Fibroblast of the conjunctiva (primary cell): ENCODE results near the gene STXBP4.

ENCODE experiments used
- DNase-seq: peaks from one replicate; pipeline ENCODE4 v3.0.0-alpha.2; 2010; ENCODE audit warnings: low read depth

Gene STXBP4, protein sequence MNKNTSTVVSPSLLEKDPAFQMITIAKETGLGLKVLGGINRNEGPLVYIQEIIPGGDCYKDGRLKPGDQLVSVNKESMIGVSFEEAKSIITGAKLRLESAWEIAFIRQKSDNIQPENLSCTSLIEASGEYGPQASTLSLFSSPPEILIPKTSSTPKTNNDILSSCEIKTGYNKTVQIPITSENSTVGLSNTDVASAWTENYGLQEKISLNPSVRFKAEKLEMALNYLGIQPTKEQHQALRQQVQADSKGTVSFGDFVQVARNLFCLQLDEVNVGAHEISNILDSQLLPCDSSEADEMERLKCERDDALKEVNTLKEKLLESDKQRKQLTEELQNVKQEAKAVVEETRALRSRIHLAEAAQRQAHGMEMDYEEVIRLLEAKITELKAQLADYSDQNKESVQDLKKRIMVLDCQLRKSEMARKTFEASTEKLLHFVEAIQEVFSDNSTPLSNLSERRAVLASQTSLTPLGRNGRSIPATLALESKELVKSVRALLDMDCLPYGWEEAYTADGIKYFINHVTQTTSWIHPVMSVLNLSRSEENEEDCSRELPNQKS

GRCh38 chr17:54968262-54968987 is at the start of gene STXBP4, which contains the start of gene COX11:
Gene STXBP4 (plus strand): TSS chr17:54968765. CDS start chr17:54986220, 17,455 bp downstream.
Gene COX11 (minus strand): TSS chr17:54968654. CDS start chr17:54968646, 8 bp downstream.
- DNase-seq: peak; percentile 96

GRCh38 chr17:54919425-54919824 is 49.1 kb upstream of the STXBP4 start:
- DNase-seq: no peak

DNA sequence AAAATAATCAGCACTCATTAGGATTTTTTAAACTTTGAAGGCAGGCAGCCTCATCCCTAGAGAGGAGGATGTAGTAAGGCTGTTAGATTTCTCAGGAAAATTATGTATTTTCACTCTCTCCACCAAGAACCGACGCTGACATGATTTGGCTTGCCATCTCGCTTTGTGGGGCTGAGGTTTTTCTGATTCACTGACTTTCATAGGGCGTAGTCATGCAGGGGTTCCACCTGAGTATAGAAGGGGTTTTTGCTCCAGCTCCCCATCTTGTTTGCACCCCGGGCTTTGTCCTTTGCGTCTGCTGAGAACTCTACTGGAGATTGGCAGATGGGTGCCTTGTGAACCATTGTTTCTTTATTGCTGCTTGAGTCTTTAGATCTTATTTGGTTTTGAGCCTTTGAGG is 47.7 kb upstream of the STXBP4 start:
- no peak for DNase-seq

DNA sequence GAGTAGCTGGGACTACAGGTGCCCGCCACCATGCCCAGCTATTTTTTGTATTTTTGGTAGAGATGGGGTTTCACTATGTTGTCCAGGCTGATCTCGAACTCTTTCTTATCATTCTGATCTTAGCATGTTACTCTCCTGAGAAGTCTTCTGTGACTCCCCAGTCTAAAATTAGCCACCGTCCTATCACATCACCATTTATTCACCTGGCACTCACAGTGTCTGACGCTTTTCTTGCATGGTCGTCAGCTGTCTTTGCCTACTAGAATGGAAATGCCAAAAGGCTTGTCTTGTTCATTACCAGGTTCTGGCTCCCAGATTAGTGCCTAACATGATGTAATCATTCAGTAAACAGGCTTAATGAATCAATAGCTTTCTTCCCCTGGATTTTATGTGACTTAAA is 44.2 kb upstream of the STXBP4 start:
- DNase-seq: no peak

GRCh38 chr17:54927525-54927924 is 41.0 kb upstream of the STXBP4 start:
- DNase-seq: no peak

- DNase-seq: peak; percentile 72
These were observed 35.9 kb upstream of the STXBP4 start for GRCh38 chr17:54932711-54933110.

DNA sequence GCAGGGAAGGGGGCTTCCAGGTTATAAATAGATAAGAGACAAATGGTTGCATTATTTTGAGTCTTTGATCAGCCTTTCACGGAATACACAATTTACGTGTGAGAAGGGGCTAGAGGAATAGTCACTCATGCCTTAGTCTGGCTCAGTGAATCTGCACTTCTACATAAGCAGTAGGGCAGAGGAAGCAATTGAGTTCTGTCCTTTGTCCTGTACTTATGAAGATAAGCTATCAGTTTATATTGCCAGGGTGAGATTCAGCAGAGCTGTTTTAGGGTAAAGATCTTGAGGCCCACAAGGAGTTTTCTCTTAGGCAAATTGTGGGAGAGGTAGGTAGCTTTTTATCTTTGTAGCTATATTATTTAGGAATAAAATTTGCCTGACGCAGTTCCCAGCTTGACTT is 34.6 kb upstream of the STXBP4 start:
- DNase-seq: no peak

GRCh38 chr17:54935471-54935870 is 33.1 kb upstream of the STXBP4 start:
- DNase-seq: no peak

GRCh38 chr17:54937018-54937417 is 31.5 kb upstream of the STXBP4 start:
- no peak for DNase-seq

- DNase-seq: no peak
These were observed 31.1 kb upstream of the STXBP4 start for GRCh38 chr17:54937426-54937825.

GRCh38 chr17:54941285-54941684 is 27.3 kb upstream of the STXBP4 start:
- DNase-seq: no peak

DNA sequence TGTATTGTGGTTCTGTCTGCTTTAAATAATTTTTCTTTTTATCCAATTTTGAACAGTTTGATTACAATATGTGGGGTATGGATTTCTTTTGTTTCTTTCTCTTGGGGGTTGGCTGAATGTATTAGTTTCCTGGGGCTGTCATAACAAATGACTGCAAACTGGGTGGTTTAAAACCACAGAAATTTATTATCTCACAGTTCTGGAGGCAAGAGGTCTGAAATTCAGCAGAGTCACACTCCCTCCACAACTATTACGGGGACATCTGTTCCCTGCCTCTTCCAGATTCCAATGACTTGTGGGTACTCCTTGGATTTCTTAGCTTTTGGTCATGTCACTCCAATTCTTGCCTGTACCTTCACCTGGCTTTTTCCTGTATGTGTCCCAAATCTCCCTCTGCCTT is 23.8 kb upstream of the STXBP4 start:
- no peak for DNase-seq

DNA sequence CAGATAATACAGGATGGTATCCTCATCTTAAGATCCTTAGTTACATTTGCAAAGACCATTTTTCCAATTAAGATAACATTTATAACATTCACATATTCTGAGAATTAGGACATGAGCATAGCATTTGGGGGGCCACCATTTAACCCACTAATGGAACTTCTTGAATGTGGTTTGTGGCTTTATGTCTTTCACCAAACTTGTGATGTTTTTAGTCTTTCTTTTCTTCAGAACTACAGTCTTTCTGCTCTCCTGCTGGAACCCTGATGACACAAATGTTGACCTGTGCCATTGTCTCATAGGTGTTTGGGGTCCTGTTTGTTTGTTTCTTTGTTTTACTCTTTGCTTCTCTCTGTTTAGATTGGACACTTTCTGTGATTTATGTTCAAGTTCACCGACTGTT is 23.3 kb upstream of the STXBP4 start:
- DNase-seq: no peak

- no peak for DNase-seq
These were observed 22.9 kb upstream of the STXBP4 start for GRCh38 chr17:54945671-54946070.

DNA sequence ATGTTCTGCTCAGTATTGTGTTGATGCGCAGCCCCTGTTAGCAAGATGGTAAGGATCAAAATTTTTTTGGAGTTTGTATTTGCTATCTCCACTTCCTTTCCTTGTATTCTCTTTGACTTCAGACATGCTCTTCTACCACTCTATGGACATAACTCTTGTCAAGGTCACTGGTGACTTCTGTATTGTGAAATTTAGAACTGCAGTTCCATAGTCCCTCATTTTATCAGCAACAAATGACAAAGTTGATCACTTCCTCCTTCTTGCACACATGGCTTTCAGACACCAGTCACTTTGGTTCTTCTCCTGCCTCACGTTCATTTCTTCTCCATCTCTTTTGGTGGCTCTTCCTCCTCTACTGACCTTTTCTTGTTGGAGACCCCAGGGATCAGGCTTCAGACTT is 21.2 kb upstream of the STXBP4 start:
- DNase-seq: no peak

DNA sequence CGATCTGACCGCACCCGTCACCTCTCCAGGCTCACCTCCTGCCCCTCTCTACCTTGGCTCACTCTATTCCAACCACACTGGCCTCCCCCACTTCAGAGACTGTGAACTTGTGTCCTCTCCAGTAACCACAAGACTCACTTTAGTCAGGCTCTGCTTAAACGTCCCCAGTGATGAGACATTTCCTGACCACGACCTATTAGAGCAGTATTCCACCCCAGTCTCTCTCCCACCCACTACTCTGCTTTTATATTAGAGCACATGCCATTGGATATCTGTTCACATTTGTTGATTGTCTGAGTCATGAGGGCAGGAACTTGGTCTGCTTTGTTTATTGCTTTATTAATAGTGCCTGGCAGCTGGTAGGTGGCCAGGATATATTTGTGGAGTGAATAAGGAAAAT is 20.2 kb upstream of the STXBP4 start:
- DNase-seq: no peak

DNA sequence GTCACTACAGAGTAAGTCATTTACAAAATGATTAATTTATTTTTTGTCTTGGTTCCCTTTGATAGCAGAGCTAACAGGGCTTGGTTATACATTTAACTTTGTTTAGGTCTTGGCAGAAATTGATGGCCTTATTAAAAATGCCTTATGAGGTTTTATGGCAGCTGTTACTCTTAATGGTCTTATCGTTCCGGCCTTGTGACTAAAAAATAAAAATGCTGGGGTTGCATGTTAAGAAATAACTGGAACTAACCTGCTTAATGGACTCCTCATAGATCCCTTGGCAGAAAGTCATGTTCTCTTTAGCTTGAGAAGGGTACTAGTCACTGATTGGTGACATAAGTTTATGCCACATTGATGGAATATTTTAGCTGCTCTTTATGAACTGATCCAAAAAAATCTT is 18.4 kb upstream of the STXBP4 start:
- DNase-seq: no peak

GRCh38 chr17:54951286-54951685 is 17.3 kb upstream of the STXBP4 start:
- DNase-seq: no peak

DNA sequence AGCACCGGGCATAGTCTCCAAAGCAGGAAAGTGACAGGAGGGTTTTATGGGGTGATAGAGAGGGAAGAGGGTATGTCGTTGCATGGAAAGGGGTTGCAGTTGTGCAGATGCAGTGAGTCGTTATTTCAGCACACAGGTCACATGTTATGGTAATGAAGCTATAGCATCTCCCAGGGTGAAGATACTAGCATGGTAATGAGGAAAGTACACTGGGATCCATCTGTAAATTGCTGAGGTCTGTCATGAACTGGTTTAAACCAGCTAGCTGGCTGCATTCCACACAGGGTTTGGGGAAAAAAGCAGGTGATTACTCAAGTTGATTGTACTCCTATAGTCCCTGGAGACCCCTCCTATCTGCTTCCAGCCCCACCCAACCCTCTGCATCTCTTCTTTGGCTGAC is 11.8 kb upstream of the STXBP4 start:
- no peak for DNase-seq

- DNase-seq: peak; percentile 34
These were observed 824 bp upstream of the STXBP4 start for GRCh38 chr17:54967621-54968261.

DNA sequence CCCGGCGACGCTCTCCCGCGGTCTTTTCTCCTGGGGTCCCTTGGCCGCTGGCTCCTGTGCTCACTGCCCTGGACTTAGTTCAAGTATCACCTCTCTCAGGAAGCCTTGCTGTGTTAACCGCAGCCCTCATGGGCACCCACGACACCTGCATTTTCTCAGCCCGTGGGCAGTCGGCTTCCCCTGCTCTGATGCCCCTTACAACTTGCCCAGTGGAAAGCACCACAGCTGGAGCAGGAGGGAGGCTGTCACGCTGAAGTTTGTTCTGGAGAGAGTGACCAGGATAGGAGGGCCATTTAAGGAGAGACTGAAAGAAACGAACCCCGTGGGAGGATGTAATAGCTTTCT is 395 bp downstream of the STXBP4 start:
- DNase-seq: no peak

- DNase-seq: no peak
These were observed 1.4 kb downstream of the STXBP4 start for GRCh38 chr17:54969658-54970572.
